DMS79 treated with DMSO at 0.1 percent for 48 hours (cell line): Measurements from ENCODE around the gene PAIP2.
"Not testable (repeated sequence)": the region's sequence is repeated elsewhere in the genome, so short reads cannot be mapped to it uniquely, and the experiment has no call there.

Experiments used
- DNase-seq: peaks from one replicate; lab custom pipeline; 2025; lab: John Stamatoyannopoulos, UW

The PAIP2 gene, protein sequence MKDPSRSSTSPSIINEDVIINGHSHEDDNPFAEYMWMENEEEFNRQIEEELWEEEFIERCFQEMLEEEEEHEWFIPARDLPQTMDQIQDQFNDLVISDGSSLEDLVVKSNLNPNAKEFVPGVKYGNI

DNA sequence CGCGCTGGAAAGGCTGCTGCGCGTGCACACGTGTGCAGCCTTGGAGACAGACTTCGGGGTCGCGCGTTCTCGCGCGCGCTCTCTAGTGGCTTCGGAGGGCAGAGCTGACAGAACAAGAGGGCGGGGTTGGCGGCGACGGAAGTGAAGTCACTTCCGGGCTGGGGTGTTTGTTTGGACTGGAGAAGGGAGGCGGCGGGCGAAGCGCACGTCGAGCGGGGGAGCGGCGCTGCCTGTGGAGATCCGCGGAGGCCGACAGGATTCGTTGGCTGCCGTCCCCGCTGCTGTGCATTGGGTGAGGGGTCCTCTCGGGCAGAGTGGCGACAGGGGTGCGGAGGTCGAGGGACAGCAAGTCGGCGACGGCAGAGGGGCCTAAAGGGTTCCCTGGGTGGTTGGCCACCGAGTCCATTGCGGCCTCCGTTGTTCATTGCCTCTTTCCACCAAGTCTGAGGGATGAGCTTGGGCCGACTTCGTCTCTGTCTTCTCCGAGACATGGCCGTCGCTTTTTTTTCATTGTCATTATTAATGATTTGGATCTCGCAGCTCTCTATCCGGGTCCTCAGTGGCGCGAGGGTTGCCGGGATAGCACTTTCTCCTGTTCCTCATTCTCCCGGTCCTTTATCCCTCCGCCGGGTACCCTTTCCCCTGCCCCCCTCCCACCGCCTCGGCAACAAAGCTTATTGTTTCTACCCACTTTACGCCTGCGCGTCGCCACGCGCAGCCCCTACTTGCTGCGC lies at the start of gene PAIP2:
TSS of gene PAIP2 (plus strand) at position 166 of the 734 bp plus-strand sequence. CDS start 21,931 bp downstream, outside the sequence.
- DNase-seq = peak; percentile 83

DNA sequence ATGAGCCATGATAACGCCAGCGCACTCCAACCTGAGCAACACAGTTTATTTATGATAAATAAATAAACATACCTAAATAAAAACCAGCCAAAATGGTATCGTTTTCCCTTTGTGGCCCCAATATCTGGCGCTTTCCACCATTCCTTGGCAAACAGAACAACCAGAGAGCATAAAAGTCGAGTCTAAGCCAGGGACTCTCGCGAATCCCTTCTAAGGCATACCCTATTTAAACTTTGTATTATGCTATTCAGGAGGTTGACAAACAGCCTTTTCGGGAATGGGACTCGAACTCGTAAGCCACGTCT lies 48.5 kb upstream of the PAIP2 start:
- DNase-seq = no peak

DNA sequence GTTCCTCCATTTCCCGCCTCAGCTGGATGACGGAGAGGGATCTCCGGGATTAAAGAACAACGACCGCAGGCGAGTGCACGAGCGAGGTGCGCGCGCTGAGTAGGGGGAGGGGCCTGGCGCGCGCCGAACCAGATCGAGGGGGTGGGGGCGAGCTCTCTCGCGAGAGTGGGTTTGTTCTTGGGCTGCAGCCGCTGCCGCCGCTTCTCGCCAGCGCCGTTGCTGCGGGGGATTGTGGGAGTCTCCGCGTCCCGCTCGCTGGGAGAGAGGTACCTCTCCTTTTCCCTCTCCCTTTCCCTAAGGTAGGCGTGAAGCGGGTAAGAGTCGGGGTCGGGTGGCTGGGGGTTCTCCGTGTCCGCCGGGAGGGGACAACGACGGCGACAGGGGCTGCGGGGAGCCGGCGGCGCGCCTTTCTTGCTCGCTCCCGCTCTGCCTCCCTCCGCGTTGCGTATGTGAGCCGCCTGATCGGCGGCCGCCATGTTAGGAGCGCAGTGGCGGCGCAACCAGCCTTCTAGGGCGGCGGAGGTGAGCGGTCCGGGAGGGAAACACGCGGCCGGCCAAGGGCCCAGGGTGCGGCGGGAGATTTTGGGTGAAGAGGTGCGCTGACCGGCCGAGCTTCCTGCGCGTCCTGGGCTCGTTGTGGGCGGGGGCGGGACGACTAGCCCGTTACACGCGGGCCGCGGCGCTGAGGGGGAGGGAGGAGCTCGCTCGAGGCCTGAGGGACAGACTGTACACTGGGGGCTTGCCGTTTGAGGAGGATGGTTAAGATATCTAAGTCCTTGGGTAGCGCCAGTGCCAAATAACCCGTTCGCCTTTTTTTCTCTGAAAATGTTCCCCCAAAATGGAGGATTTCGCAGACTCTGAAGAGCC lies 47.9 kb upstream of the PAIP2 start, which contains the start of gene MATR3:
TSS of gene MATR3 (plus strand) at position 234 of the 867 bp plus-strand sequence. CDS start 13,676 bp downstream, outside the sequence.
- peak; percentile 77 for DNase-seq

DNA sequence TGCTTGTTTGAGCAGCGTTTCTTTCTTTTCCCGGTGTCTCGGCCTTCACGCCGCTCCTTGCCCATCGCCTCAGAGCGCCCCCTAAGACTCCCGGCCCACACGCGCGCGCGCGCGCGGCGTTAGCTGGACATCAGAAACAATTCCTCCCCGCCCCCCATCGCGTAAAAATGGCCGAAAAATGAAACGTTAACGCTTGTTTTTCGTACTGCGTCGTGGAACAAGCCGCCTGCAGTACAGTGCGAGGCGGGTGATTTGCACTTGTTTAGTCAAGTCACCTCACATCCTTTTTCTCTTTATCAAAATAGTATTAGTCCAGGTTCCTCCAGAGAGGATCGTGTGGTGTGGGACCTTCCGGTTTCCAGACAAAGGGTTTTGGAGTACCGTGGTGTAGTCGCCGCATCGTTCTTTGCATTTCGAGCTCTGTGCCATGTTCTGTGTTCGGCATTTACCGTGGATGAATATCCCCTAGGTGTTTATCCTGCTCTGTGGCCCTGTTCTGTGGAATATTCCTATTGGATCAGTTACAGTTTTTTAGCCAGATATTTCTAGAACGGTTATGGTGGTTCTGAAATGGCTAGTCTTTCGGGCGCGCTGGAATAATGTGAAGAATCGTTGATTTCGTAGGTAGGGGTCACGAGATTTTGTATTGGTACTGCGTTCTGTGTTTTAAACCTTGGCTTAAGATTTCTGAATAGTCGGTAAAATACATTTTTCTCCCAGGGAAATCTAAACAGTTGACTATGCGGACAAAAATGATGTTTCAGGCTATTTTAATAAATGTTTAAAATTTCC lies 47.1 kb upstream of the PAIP2 start:
- DNase-seq = peak; percentile 47

DNA sequence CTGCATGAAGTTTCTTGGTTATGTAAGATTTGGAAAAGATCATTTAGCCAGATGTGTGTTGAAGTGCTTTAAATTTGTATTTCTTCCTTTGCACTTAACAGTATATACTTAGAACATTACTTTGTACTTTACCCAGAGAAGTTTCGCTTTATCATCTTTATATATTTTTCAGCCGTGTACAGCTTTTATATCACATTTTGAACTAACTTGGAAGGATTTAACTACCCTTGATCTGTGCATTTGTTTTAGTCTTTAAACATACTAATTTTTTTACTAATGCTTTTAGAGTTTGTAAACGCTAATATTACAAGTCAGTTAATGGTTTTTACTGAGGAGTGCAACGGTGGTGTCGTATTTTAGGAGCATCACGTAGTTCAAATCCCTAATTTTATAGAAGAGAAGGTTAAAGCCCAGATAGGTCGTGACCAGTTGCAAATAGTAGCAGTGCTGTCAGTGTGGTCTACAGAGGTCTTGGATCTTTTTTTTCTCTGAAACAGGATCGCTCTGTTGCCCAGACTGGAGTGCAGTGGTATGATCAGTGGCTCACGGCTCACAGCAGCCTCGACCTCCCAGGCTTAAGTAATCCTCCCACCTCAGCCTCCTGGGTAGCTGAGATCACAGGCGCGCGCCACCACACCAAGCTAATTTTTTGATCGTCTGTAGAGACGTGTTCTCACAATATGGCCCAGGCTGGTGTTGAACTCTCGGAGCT lies 46.2 kb upstream of the PAIP2 start:
- DNase-seq = no peak

DNA sequence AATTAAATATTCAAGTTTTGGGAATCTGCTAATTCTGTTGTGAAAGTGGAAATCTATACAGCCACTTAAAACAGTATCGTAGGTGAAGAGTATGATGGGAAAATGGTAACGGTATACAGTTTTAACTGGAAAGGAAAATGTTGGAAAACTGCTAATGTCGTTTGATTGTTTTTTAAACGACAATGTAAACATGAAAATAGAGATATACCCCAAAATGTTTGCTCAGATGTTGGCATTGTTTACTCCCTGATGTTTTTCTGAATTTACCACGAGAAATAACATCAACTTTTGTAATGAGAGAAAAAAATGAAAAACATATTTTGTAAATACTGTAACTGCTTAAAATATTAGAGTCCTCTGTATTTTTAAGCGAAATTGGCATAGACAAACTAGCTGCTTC lies 45.5 kb upstream of the PAIP2 start:
- no peak for DNase-seq

DNA sequence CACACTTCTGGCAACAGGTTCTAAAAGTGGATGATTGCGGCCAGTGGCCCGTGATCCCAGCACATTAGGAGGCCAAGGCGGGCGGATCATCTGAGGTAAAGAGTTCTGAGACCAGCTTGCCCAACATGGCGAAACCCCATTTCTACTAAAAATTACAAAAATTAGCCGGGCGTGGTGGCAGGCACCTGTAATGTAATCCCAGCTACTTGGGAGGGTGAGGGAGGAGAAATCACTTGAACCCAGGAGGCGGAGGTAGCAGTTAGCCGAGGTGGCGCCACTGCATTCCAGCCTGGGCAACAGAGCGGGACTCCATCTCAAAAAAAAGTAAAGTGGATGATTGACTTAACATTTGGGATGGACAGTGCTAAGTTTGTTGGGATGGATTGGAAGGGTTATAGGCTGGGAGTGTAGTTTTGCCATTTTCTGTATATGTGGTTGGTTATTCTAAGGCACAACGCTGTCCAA lies 44.8 kb upstream of the PAIP2 start:
- no peak for DNase-seq

DNA sequence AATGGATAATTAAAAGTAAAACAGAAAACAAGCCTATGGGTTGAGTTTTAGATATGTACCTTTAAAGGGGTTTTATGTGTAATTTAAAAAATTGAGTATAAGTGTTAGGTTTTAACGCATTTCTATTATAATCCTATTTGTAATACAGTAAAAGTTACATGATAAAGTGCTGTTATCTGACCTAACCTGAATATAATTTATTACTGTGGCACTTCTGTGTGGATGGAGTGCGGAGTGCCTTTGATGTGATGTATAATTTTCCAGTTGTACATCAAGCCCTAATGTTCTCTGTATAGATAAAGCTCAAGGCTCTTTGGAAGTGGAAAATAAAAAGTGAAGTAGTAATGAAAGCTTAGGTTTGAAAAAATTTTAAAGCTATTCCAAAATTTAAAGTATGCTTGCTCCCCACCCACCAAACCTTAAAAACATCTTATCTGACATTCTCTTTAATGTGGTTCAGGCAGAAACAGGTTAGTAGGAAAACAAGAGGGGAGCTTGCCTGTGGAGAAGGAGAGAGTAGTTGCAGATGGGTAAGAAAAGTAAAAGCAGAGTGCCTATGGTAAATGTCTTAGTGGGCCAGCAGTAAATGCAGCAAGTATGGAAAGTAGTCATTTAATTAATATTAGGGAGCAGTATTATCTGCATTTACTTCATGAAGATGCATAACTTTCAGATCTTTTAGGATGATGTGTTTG lies 44.1 kb upstream of the PAIP2 start:
- DNase-seq = no peak

DNA sequence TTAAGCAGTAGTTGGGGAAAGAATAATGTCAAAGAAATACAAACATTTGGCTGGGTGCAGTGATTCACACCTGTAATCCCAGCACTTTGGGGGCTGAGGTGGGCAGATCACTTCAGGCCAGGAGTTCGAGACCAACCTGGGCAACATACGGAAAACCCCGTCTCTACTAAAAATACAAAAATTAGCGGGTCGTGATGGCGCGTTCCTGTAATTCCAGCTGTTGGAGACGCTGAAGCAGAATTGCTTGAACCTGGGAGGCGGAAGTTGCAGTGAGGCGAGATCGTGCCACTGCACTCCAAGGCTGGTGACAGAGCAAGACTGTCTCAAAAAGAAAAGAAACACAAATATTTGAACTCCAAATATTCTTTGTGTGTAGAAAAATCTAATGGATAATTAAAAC lies 43.4 kb upstream of the PAIP2 start:
- DNase-seq = no peak

DNA sequence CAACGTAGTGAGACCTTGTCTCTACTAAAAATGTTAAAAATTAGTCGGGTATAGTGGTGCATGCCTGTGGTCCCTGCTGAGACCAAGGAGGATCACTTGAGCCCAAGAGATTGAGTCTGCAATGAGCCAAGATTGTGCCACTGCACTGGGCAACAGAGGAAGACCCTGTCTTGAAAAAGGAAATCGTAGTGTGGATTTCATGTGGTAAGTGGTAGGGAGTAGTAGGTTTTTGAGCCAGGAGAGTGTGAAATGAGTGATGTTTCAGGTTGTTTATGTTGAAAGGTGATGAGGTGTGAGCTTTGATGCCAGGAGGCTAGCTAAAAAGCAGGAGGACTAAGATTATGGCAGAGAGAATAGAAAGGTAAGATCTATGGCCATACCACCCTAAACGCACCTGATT lies 42.2 kb upstream of the PAIP2 start:
- DNase-seq = no peak

DNA sequence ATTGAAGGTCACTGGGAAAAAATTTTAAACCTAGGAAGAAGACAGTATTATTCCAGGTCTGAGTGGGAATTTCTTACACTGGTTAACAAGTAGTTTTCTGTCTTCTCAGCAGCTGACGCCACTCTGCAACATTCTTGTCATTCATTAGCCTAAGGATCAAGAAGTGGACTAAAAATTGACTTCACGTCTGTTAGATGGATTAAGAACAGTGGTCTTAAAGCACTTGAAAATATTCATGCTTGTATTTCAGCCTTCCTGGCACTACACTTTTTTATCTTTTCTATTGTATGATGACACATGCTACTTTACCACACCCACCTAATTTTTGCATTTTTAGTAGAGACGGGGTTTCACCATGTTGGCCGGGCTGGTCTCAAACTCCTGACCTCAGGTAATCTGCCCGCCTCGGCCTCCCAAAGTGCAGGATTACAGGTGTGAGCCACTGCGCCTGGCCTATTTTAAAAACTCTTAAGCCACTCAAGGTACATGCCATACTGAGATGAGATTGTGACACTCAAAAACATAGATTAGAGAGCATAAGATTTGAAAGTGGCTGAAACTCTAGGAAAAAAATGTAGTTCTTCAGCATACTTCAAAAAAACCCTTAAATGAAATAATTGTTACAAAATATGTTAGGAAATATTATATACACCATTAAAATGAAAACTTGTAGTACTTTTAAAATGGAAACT lies 39.7 kb upstream of the PAIP2 start:
- DNase-seq = no peak

DNA sequence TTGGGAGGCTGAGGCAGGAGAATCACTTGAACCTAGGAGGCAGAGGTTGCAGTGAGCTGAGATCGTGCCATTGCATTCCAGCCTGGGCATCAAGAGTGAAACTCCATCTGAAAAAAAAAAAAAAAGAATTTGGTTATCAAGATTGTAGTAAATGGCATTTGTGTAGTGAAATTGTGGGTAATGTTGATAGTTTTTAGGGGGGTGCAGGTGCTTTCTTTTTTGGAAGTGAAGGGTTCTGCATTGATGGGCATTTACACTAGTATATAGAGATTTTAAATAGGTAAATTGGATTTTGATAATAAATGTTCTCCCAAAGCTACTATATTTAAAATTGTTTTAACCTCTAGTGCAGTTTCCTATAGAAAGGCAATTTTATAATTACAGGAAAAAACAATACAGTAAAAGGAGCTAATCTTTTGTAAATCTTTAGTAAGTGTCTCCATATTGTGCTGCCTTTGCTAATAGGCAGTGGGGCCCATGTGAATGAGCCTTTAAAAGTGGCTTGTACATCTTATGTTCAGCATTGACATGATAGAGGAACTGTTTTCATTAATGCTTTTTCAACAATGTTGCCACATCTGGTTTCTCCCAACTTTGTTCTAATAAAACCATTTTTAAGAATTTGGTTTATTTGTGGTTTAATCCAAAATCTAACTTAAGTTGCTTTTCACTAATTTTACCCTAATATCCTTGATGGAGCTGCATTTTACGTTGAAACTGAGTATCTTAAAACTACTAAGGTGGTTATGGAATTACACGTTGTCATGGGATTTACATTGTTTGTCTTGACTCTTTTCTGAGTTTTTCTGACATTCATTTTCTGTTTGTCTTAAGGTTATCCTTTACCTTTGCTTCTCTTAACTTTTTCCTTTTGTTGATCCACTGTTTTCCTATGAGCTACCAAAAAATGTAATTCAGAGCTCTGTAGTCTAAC lies 37.0 kb upstream of the PAIP2 start:
- no peak for DNase-seq

DNA sequence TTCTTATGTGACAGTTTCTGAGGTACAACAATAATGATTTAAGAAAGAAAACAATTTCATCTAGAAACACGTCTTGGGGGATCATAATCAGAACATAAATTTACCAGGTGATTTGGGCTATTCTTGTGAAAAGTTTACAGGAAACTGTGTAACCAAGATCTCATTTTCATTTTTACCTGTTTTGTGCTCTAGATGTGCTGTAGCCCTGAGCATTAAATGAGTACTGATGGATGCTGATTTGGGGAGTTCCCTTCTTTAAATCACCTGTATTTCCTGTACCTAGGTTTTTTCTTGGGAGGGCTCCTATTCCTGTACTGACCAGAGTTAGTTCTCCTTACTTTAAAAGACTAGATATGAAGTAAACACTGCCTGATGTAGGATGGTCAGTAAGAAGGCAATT lies 35.5 kb upstream of the PAIP2 start:
- DNase-seq = no peak

DNA sequence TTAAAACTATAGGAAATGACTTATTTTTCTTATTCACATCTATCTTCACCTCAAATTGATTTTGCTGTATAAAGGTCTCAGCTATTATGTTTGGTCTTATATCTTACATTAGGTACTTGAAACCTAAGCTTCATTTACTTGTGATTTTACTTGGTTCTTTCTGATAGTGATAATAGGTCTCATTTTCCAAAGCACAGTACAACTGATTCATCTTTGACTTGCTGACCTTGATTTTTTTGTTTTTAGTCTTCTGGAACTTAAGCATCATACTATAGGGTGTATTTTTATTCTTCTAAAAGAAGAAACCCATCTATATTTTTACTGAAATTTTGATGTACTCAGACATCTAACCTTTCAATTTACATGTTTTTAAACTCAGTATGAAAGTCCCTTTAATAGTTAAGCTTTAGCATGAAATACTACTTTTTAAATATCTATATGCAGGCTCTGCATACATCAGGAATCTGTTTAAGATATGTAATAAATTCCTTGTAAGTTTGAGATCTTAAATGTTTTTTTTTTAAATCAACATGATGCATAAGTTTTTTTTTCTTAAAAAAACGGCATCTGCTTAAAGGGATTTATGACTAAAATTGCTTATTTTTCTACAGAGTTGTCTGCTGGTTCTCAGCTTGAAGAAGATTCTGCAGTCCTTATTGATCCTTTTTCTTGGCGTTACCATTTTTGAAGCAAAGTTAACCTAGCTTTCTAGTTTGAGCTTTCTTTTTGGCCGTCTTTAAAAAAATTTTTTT lies 34.9 kb upstream of the PAIP2 start:
- no peak for DNase-seq

DNA sequence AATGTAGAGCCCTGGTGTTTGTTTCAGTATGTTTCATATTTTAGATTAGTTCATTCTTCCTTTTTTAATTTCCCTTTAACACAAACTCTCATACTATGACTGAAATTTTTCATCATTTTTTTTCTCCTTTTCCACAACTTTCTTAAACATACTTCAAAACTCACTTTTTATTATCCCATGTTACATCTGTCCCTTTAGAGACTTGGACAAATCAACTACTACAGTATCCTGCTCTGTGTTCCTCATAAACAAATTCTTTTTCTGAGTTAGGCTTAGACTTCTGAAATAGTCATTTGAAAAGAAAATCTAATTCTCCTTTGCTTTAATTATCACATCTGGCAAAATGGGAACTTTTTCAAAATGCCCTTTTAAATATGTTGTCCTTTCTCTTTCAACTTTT lies 32.9 kb upstream of the PAIP2 start:
- no peak for DNase-seq

DNA sequence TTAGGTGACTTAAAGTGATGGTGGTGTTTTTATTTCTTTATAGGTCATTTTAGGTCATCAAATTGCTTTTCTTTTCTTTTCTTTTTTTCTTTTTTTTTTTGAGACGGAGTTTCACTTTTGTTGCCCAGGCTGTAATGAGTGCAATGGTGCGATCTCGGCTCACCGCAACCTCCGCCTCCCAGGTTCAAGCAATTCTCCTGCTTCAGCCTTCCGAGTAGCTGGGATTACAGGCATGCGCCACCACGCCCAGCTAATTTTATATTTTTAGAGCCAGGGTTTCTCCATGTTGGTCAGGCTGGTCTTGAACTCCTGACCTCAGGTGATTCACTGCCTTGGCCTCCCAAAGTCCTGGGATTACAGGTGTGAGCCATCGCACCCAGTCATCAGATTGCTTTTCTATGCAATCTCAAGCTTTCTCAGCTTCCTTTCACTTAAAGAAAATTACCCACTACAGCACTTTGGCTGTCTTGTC lies 30.9 kb upstream of the PAIP2 start:
- not testable (repeated sequence) for DNase-seq

DNA sequence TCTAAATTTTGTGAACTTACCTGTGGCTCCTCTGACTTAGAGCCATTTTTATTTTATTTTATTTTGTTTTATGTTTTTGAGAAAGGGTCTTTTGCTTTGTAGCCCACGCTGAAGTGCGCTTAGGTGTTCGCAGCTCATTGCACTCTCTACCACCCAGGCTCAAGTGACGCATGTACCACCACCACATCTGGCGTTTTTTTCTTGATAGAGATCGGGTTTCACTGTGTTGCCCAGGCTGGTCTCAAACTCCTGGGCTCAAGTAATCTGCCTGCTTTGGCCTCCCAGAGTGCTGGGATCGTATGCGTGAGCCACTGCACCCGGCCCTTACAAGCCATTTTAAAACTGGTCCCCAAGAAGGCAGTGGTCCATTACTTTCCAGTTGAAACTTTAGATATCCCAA lies 29.6 kb upstream of the PAIP2 start:
- DNase-seq = peak; percentile 40

DNA sequence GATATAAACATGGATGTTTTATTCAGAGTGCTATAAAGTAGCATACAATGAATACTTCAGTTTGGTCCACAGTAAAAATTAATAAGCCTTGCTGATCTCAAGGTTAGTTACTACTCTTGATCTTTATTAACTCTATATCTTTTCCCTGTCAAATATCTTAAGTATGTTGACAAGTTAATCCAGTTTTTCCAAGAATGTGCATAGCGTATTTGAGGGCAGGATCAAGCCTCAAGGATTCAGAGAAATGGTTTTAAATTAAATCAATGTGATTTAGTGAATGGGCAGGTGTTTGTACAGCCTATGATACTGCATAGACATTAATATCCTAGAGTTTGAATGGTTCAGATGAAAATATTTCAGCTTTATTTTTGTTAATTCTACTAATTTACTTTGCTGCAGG lies 27.4 kb upstream of the PAIP2 start:
- no peak for DNase-seq
